Right renal pelvis (tissue), 4 donors: ENCODE data around the gene PDE1C. TPM values are rescaled to one million over a fixed set of nuclear protein-coding genes. Genes with fewer than 3 reads are reported as not detected.
"Not testable (repeated sequence)": the region's sequence is repeated elsewhere in the genome, so short reads cannot be mapped to it uniquely, and the experiment has no call there.

Experiments used
- DNase-seq, 4 donors: peaks; one replicate each; pipeline ENCODE4 v3.0.0-alpha.2; 2013; ENCODE audit warnings: low read depth in 4 of 4, low spot score in 3 of 4, missing footprints in 1 of 4
- polyA plus RNA-seq, 4 donors: library from polyadenylated mRNA; unstranded; fragments of 120-200 nt; gene quantifications; one replicate each; pipeline ENCODE4 v1.2.1, GENCODE V29; 2013; ENCODE audit not compliant: insufficient read length in 4 of 4

Gene PDE1C
- polyA plus RNA-seq, 4 donors: 3.2 to 4.6 (median 4.3) TPM

- not testable (repeated sequence) for DNase-seq
Measured at GRCh38 chr7:32076802-32077201, 6.6 kb upstream of the PDE1C start.

GRCh38 chr7:32075612-32076011, 5.4 kb upstream of the PDE1C start:
- no peak for DNase-seq

- DNase-seq: no peak
Measured at GRCh38 chr7:32074787-32075585, 4.8 kb upstream of the PDE1C start.

- DNase-seq: no peak
Measured at GRCh38 chr7:32073533-32073932, 3.3 kb upstream of the PDE1C start.

- DNase-seq: no peak
Measured at GRCh38 chr7:32072397-32072796, 2.2 kb upstream of the PDE1C start.

GRCh38 chr7:32071466-32072091, 1.4 kb upstream of the PDE1C start:
- DNase-seq: no peak

GRCh38 chr7:32070051-32070405, 179 bp downstream of the PDE1C start:
- no peak for DNase-seq

GRCh38 chr7:32069116-32069650, 1.0 kb downstream of the PDE1C start:
- no peak for DNase-seq

- no peak for DNase-seq
Measured at GRCh38 chr7:32068411-32069101, 1.7 kb downstream of the PDE1C start.

- DNase-seq: no peak
Measured at GRCh38 chr7:32066441-32066840, 3.8 kb downstream of the PDE1C start.

GRCh38 chr7:32063614-32064013, 6.6 kb downstream of the PDE1C start:
- no peak for DNase-seq

- DNase-seq: no peak
Measured at GRCh38 chr7:32062150-32062549, 8.1 kb downstream of the PDE1C start.

GRCh38 chr7:32061346-32061745, 8.9 kb downstream of the PDE1C start:
- no peak for DNase-seq

GRCh38 chr7:32059289-32060011, 10.8 kb downstream of the PDE1C start:
- DNase-seq: no peak

- DNase-seq: no peak
Measured at GRCh38 chr7:32058002-32058401, 12.2 kb downstream of the PDE1C start.

- no peak for DNase-seq
Measured at GRCh38 chr7:32056767-32057166, 13.4 kb downstream of the PDE1C start.

GRCh38 chr7:32053204-32053603, 17.0 kb downstream of the PDE1C start:
- DNase-seq: no peak

- no peak for DNase-seq
Measured at GRCh38 chr7:32051128-32051527, 19.1 kb downstream of the PDE1C start.

GRCh38 chr7:32049599-32049998, 20.6 kb downstream of the PDE1C start:
- DNase-seq: no peak

GRCh38 chr7:32048970-32049491, 21.2 kb downstream of the PDE1C start:
- DNase-seq: no peak

GRCh38 chr7:32047801-32048200, 22.4 kb downstream of the PDE1C start:
- no peak for DNase-seq
